Breast epithelium (tissue), 3 donors: ENCODE measurements around the gene FEM1B.

ENCODE experiments used
- POLR2A ChIP-seq: fragments of 450-650 bp; IDR thresholded peaks from one replicate; pipeline ENCODE4 v1.6.1; 2016; ENCODE audit warnings: antibody characterized with exemption, mild to moderate bottlenecking, moderate library complexity
- POLR2AphosphoS5 ChIP-seq, 3 donors: sonication (generic); formaldehyde crosslinking; IDR thresholded peaks; one replicate each; pipeline ENCODE4 v1.6.1; 2017; ENCODE audit warnings: antibody characterized with exemption in 3 of 3
- TF ChIP-seq, protein P1 (sequence below), 3 donors: fragments of 450-650 bp; IDR thresholded peaks; one replicate each; pipeline ENCODE4 v1.5.1; 2016 to 2017; ENCODE audit warnings: antibody characterized with exemption in 3 of 3, mild to moderate bottlenecking in 3 of 3, moderate library complexity in 3 of 3

DNA sequence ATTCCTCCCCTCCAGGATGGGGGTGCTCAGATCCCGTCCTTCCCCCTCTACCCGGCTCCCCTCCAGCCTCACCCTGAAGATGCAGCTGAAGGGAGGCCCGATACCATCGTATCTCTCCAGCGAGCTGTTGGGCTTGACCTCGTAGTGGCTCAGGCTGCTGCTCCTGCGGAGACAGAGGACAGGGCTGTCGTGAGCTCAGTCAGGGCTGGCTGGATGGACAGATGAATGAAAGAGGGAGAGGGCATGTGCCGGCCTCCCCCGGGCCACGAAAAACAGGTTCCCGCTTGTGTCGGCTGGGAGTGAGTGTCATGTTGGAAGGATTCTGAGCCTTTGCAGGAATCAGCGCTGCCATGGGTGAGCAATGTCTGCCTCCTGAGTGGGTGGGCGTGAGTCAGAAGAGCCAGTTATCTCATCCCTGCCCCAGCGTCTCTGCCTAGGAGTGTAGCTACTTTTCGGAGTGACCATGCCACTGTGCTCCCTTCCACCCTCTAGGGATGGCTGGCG, 35.2 kb downstream of the FEM1B start:
- TF ChIP-seq, protein P1, sequence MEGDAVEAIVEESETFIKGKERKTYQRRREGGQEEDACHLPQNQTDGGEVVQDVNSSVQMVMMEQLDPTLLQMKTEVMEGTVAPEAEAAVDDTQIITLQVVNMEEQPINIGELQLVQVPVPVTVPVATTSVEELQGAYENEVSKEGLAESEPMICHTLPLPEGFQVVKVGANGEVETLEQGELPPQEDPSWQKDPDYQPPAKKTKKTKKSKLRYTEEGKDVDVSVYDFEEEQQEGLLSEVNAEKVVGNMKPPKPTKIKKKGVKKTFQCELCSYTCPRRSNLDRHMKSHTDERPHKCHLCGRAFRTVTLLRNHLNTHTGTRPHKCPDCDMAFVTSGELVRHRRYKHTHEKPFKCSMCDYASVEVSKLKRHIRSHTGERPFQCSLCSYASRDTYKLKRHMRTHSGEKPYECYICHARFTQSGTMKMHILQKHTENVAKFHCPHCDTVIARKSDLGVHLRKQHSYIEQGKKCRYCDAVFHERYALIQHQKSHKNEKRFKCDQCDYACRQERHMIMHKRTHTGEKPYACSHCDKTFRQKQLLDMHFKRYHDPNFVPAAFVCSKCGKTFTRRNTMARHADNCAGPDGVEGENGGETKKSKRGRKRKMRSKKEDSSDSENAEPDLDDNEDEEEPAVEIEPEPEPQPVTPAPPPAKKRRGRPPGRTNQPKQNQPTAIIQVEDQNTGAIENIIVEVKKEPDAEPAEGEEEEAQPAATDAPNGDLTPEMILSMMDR (IDR thresholded peaks at IDR 0.05): no peak
- TF ChIP-seq POLR2AphosphoS5 (IDR thresholded peaks at IDR 0.05) (no peak), POLR2A (no peak)
